K562 (cell line): Measurements from ENCODE around the gene TMEM245. TPM values are rescaled to one million over a fixed set of nuclear protein-coding genes. Genes with fewer than 3 reads are reported as not detected.

Source experiments
- ARID1B ChIP-seq: fragments of 450-650 bp; IDR thresholded peaks from 2 replicates; pipeline ENCODE4 v1.6.1; 2016; ENCODE audit warnings: antibody characterized with exemption, mild to moderate bottlenecking, inconsistent platforms
- EWSR1 ChIP-seq: fragments of 450-650 bp; IDR thresholded peaks from 2 replicates; pipeline ENCODE4 v1.6.1; 2018; ENCODE audit warnings: borderline replicate concordance, mild to moderate bottlenecking, low read depth, moderate library complexity; ENCODE audit not compliant: partially characterized antibody
- GATAD2B ChIP-seq: fragments of 450-650 bp; IDR thresholded peaks from 2 replicates; pipeline ENCODE4 v1.6.1; 2017; ENCODE audit warnings: mild to moderate bottlenecking, borderline replicate concordance
- KDM4B ChIP-seq, 2 experiments: fragments of 450-650 bp in 1 of 2; sonication (generic) in 1 of 2; IDR thresholded peaks; 2 replicates each; pipeline ENCODE4 v1.6.1; 2016 to 2017; ENCODE audit warnings: borderline replicate concordance in 2 of 2, antibody characterized with exemption in 1 of 2, low read depth in 1 of 2, mild to moderate bottlenecking in 1 of 2
- MAFF ChIP-seq: IDR thresholded peaks from 2 replicates; pipeline ENCODE4 v1.6.1; 2012; ENCODE audit warnings: low read length, improper control_type of control experiment
- MED1 ChIP-seq: sonication (generic); formaldehyde crosslinking; IDR thresholded peaks from 2 replicates; pipeline ENCODE4 v1.8.1; 2023; ENCODE audit warnings: missing genetic modification reagents, borderline replicate concordance
- NONO ChIP-seq, 2 experiments: fragments of 200-400 bp in 1 of 2; fragments of 450-650 bp in 1 of 2; formaldehyde crosslinking in 1 of 2; IDR thresholded peaks; 2 replicates each; pipeline ENCODE4 v1.6.1; 2017; ENCODE audit warnings: low read depth in 2 of 2, mild to moderate bottlenecking in 2 of 2, moderate library complexity in 2 of 2, low read length in 1 of 2
- OTX1 ChIP-seq: fragments of 450-650 bp; formaldehyde crosslinking; IDR thresholded peaks from 2 replicates; pipeline ENCODE4 v1.4.0; 2022; ENCODE audit warnings: mild to moderate bottlenecking
- PCBP1 ChIP-seq: fragments of 200-400 bp; formaldehyde crosslinking; IDR thresholded peaks from 2 replicates; pipeline ENCODE4 v1.6.1; 2018; ENCODE audit warnings: mild to moderate bottlenecking, low read depth, low read length; ENCODE audit not compliant: poor library complexity, severe bottlenecking
- PHB ChIP-seq: fragments of 250-450 bp; sonication (Bioruptor Pico); IDR thresholded peaks from 2 replicates; pipeline ENCODE4 v1.5.0; 2021
- RBM34 ChIP-seq: fragments of 200-400 bp; formaldehyde crosslinking; IDR thresholded peaks from 2 replicates; pipeline ENCODE4 v1.6.1; 2018; ENCODE audit warnings: low read length, borderline replicate concordance; ENCODE audit not compliant: insufficient read depth
- TAF1 ChIP-seq: IDR thresholded peaks from 2 replicates; pipeline ENCODE4 v1.6.1; 2011; ENCODE audit warnings: mild to moderate bottlenecking, low read length, moderate library complexity; ENCODE audit not compliant: insufficient read depth, control insufficient read depth, severe bottlenecking; ENCODE audit errors: extremely low read depth
- ZNF253 ChIP-seq: fragments of 250-450 bp; sonication (Bioruptor Pico); conservative IDR thresholded peaks from 2 replicates; pipeline ENCODE4 v1.6.1; 2021; ENCODE audit warnings: mild to moderate bottlenecking
- ZNF347 ChIP-seq: fragments of 450-650 bp; formaldehyde crosslinking; IDR thresholded peaks from 2 replicates; pipeline ENCODE4 v1.4.0; 2020; ENCODE audit warnings: low read depth, mild to moderate bottlenecking, moderate library complexity
- ZNF57 ChIP-seq: fragments of 450-650 bp; formaldehyde crosslinking; IDR thresholded peaks from 2 replicates; pipeline ENCODE4 v1.4.0; 2020; ENCODE audit warnings: mild to moderate bottlenecking, moderate library complexity
- polyA plus RNA-seq, 8 experiments: library from polyadenylated mRNA; depleted of rRNA in 4 of 8; stranded (reverse) in 5 of 8; unstranded in 3 of 8; fragments of >200 nt; fragmentation: Nextera tagmentation in 2 of 8; fragmentation: Illumina TruSeq in 1 of 8; extraction: Ambion mirVana in 2 of 8; extraction: Trizol in 1 of 8; gene quantifications; 2 replicates each; pipeline versions ENCODE4 v1.2.1 to v1.2.3, GENCODE V29; 2011 to 2014; ENCODE audit warnings: inconsistent platforms in 1 of 8, missing spikeins in 1 of 8
- total RNA-seq, 7 experiments: library from RNA; depleted of rRNA in 6 of 7; stranded (reverse); fragments of >200 nt in 6 of 7; fragmentation: Illumina TruSeq in 2 of 7; extraction: Trizol in 2 of 7; gene quantifications; 2 replicates each; pipeline versions ENCODE4 v1.2.1 to v1.2.3, GENCODE V29; 2011 to 2021; ENCODE audit warnings: low replicate concordance in 1 of 7
- TF ChIP-seq, protein P1 (sequence below): conservative IDR thresholded peaks from 2 replicates; pipeline ENCODE4 v1.6.1; 2011; ENCODE audit warnings: low read depth, mild to moderate bottlenecking, low read length; ENCODE audit not compliant: control insufficient read depth
- TF ChIP-seq, protein P2 (sequence below): fragments of 450-650 bp; IDR thresholded peaks from 2 replicates; pipeline ENCODE4 v1.6.1; 2016; ENCODE audit warnings: mild to moderate bottlenecking
- TF ChIP-seq, protein P3 (sequence below): fragments of 450-650 bp; formaldehyde crosslinking; IDR thresholded peaks from 2 replicates; pipeline ENCODE4 v1.4.0; 2020; ENCODE audit warnings: mild to moderate bottlenecking, moderate library complexity
- TF ChIP-seq, protein P4 (sequence below): fragments of 200-400 bp; formaldehyde crosslinking; IDR thresholded peaks from 2 replicates; pipeline ENCODE4 v1.6.1; 2017; ENCODE audit warnings: mild to moderate bottlenecking, low read depth, low read length, moderate library complexity
- TF ChIP-seq, protein P5 (sequence below): IDR thresholded peaks from 2 replicates; pipeline ENCODE4 v1.6.1; 2014; ENCODE audit warnings: antibody characterized with exemption

TMEM245 gene
- total and polyA plus RNA-seq, 9 of the 15 experiments (the other 6 are each of a cell fraction or from before 2014, with no cell fraction given): 8.5 to 43.2 (median 24.3) TPM

DNA sequence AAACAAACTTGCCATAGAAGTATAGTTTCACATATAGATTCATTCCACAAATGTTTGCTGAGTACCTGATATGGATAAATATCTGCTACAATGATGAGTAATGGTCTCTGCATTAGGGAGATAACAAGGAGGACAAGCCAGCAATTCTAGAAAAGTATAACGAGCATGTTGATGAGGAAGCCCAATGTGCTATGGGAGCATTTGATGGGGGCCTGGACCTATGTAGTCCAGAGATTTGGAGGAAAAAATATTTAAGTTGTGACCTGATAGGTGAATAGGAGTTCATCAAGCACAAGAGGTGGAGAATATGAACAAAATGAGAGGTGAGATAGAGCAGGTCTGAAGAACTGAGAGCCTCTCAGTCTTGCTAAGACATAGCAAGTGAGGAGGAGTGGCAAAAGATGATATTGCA is 14.4 kb upstream of the TMEM245 start (continued):
- peak; percentile 99 for TF ChIP-seq ARID1B
- TF ChIP-seq PHB: no peak
- TF ChIP-seq, protein P1, sequence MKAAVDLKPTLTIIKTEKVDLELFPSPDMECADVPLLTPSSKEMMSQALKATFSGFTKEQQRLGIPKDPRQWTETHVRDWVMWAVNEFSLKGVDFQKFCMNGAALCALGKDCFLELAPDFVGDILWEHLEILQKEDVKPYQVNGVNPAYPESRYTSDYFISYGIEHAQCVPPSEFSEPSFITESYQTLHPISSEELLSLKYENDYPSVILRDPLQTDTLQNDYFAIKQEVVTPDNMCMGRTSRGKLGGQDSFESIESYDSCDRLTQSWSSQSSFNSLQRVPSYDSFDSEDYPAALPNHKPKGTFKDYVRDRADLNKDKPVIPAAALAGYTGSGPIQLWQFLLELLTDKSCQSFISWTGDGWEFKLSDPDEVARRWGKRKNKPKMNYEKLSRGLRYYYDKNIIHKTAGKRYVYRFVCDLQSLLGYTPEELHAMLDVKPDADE: no peak
- TF ChIP-seq NONO (IDR thresholded peaks at IDR 0.05; ENCODE audit: low read depth in 2 of 2, low read length in 1 of 2): no peak
- no peak for TF ChIP-seq ZNF253 (CRISPR knock-in tag)
- no peak for TF ChIP-seq MED1 (CRISPR knock-in tag)
- TF ChIP-seq, protein P2, sequence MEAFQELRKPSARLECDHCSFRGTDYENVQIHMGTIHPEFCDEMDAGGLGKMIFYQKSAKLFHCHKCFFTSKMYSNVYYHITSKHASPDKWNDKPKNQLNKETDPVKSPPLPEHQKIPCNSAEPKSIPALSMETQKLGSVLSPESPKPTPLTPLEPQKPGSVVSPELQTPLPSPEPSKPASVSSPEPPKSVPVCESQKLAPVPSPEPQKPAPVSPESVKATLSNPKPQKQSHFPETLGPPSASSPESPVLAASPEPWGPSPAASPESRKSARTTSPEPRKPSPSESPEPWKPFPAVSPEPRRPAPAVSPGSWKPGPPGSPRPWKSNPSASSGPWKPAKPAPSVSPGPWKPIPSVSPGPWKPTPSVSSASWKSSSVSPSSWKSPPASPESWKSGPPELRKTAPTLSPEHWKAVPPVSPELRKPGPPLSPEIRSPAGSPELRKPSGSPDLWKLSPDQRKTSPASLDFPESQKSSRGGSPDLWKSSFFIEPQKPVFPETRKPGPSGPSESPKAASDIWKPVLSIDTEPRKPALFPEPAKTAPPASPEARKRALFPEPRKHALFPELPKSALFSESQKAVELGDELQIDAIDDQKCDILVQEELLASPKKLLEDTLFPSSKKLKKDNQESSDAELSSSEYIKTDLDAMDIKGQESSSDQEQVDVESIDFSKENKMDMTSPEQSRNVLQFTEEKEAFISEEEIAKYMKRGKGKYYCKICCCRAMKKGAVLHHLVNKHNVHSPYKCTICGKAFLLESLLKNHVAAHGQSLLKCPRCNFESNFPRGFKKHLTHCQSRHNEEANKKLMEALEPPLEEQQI: no peak; the same call in 1 of the 2 replicates
- TF ChIP-seq, protein P3, sequence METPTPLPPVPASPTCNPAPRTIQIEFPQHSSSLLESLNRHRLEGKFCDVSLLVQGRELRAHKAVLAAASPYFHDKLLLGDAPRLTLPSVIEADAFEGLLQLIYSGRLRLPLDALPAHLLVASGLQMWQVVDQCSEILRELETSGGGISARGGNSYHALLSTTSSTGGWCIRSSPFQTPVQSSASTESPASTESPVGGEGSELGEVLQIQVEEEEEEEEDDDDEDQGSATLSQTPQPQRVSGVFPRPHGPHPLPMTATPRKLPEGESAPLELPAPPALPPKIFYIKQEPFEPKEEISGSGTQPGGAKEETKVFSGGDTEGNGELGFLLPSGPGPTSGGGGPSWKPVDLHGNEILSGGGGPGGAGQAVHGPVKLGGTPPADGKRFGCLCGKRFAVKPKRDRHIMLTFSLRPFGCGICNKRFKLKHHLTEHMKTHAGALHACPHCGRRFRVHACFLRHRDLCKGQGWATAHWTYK (CRISPR knock-in tag): no peak
- TF ChIP-seq OTX1 (CRISPR knock-in tag): no peak
- TF ChIP-seq, protein P4, sequence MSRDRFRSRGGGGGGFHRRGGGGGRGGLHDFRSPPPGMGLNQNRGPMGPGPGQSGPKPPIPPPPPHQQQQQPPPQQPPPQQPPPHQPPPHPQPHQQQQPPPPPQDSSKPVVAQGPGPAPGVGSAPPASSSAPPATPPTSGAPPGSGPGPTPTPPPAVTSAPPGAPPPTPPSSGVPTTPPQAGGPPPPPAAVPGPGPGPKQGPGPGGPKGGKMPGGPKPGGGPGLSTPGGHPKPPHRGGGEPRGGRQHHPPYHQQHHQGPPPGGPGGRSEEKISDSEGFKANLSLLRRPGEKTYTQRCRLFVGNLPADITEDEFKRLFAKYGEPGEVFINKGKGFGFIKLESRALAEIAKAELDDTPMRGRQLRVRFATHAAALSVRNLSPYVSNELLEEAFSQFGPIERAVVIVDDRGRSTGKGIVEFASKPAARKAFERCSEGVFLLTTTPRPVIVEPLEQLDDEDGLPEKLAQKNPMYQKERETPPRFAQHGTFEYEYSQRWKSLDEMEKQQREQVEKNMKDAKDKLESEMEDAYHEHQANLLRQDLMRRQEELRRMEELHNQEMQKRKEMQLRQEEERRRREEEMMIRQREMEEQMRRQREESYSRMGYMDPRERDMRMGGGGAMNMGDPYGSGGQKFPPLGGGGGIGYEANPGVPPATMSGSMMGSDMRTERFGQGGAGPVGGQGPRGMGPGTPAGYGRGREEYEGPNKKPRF: no peak
- TF ChIP-seq EWSR1: no peak
- no peak for TF ChIP-seq TAF1
- peak; percentile 47; the same call in 1 of the 2 replicates for TF ChIP-seq MAFF
- TF ChIP-seq PCBP1: no peak
- TF ChIP-seq KDM4B (IDR thresholded peaks at IDR 0.05; ENCODE audit: borderline replicate concordance in 2 of 2, low read depth in 1 of 2): no peak
- TF ChIP-seq, protein P5, sequence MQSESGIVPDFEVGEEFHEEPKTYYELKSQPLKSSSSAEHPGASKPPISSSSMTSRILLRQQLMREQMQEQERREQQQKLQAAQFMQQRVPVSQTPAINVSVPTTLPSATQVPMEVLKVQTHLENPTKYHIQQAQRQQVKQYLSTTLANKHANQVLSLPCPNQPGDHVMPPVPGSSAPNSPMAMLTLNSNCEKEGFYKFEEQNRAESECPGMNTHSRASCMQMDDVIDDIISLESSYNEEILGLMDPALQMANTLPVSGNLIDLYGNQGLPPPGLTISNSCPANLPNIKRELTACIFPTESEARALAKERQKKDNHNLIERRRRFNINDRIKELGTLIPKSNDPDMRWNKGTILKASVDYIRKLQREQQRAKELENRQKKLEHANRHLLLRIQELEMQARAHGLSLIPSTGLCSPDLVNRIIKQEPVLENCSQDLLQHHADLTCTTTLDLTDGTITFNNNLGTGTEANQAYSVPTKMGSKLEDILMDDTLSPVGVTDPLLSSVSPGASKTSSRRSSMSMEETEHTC: no peak
- TF ChIP-seq GATAD2B: peak; percentile 66; the same call in 1 of the 2 replicates
- no peak for TF ChIP-seq RBM34
- TF ChIP-seq ZNF347 (CRISPR knock-in tag): no peak
- TF ChIP-seq ZNF57 (CRISPR knock-in tag): no peak
